C4-2B (cell line): ENCODE results near the gene RC3H1.

Source experiments
- CTCF ChIP-seq: fragments of 450-650 bp; conservative IDR thresholded peaks from 2 replicates; pipeline ENCODE4 v1.5.1; 2017; ENCODE audit warnings: mild to moderate bottlenecking
- ZFX ChIP-seq: fragments of 450-650 bp; IDR thresholded peaks from 2 replicates; pipeline ENCODE4 v1.6.1; 2017

DNA sequence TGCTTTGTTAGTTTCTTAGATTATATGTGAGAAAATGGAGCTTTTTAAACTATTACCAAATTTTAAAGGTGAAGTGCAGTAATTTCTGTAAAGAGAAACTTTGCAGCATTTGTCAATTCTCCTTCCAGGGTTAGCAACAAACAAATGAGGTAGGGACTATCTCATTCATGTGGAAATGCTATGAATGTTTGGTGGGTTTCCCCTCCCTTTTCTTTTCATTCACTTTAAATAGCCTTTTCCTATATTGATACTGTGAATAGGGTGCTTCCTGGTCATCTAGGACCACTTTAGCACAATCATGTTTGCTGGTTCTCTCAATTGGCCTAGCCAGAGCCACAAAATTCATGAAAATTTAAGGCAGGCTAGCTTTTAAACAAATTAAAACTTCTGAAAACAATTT lies 133.4 kb downstream of the RC3H1 start:
- no peak for TF ChIP-seq CTCF
- no peak for TF ChIP-seq ZFX
